NAMALWA (cell line): Measurements from ENCODE around the gene STIM1.
A peak's percentile ranks its signal among the peaks of the same experiment; 100 is the strongest.

Source experiments
- DNase-seq: peaks from one replicate; pipeline ENCODE4 v3.0.0-alpha.2; 2015; ENCODE audit warnings: low spot score

STIM1 gene

DNA sequence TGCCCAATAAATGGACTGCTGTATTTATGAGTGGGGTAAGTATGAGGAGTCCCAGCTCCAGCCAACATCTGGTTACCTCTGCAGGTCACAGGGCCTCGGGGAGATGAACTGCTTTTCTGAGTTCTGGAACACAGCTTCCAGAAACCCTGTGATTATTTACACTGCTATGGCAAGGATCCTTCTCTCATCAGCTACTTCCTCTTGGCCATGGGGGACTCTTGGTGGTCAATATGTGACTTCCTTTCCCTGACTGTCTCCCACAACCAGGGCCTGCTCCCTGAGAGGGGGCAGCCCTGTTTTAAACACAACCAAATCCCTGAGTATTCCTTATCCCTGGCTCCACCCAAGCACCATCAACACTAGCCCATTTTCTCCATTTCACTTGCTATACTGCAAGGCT is 24.7 kb upstream of the STIM1 start:
- DNase-seq, result no peak

DNA sequence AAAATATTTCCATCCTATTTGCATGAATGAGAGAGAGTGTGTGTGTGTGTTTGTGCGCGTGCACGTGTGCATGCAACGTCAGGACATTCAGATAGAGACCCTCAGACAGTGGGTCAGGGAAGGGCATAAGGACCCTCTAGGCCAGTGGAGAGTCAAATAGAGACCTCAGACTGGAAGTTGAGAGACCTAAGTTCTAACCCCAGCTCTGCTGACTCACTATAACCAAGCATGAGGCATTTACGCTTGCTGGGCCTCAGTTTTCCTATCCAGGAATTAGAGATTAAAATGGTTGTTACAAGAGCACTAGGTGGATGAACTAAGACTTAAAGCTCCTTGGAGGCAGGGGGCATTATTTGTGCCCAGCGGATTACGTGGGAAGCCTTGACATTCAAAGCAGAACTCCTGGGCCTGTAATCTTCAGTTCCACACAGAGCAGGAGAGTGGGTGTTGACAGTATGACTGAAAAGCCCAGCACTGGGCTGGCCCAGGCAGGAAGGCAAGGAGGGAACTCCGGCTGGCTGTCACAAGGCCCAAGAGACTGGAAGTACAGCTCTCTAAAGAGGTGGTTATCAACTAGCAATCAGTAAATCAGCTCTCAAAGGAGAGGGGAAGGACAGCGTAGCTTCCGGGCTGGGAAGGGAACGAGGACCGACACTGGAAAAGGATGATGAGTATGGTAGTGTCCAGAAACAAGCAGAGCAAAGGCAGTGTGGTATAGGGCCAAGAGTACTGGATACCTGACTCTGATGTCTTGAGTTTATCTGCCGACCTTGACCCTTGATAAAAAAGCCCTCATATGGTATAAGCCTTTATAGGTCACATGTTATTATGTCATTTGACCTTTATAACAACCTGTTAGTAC is 23.9 kb upstream of the STIM1 start:
- no peak for DNase-seq

DNA sequence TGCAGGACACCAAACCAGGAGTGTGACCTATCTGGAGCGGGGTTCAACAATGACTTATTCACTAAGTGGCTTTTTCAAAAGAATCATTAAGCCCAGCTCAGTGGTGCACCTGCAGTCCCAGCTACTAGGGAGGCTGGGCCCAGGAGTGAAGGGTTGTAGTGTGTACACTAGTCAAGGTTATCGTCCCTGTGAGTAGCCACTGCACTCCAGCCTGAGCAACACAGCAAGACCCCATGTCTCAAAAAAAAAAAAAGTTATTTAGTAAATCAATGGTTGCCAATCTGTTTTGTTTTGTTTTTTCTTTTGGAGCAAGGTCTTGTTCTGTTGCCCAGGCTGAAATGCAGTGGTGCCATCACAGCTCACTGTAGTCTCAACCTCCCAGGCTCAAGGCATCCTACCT is 22.6 kb upstream of the STIM1 start:
- no peak for DNase-seq

DNA sequence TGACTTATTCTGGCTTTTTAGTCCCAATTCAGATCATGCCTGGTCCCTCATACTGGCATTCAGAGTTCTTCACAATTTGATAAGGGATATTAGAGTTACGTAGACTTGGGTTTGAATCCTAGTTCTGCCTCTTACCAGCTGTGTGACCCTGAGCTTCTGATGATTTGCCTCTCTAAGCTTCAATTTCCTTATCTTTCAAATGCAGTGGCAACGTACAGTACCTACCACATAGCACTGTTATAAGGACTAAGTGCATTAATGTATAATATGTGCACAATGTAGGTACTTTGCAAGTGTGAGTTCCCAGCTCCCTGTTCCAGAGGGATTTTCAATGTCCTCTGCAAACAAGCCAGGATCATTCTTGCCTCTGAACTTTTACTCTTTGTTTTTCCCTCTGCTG is 22.0 kb upstream of the STIM1 start:
- no peak for DNase-seq

DNA sequence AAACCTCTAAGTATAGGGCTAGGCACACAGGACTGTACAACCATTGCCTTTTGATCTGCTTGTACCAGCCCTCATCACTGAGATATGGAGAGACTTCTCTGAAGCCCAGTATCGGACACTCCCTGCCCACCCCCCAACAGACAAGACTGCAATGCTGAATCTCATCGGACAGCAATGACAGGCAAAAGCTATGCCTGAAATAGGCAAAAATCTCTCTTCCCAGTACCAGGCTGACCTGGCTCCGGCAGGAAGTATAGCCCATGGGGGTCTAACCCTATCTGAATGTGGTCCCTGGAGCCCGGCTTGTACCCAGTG is 21.2 kb upstream of the STIM1 start:
- no peak for DNase-seq

DNA sequence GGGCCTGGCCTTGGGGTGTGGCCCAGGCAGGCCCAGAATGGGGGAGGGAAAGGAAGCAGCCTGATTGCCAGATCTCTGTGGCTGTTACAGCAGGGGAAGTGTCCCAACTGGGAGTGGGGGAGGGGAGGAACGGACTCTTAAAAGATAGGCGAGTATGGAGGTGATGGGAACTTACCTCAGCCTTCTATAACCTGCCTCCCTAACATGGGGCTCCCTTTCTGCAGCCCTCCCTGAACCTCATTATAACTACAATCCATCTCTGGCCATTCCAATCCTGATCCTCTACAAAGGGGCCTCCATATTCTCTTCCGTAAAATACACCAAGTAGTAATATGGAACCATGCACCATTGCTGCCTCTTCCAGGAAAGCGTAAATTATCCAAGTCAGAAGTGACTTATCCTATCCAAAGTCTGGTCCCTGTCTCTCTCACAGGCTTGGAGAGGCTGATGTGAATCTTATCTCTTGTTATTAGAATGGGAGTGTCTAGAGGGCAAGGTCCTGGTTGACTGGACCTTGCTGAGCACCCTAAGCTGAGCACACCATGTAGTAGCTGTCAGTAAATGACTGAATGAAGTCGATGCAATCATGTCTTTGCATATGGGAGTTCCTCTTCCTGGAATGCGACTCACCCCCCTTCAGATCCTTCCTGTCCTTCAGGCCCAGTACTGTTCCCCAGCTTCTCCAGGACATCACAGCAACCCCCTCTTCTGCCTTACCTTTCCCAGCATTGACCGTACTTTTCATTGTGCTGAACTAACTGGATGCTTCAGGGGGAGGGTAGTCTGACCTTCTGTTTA is 20.6 kb upstream of the STIM1 start:
- DNase-seq, result no peak

DNA sequence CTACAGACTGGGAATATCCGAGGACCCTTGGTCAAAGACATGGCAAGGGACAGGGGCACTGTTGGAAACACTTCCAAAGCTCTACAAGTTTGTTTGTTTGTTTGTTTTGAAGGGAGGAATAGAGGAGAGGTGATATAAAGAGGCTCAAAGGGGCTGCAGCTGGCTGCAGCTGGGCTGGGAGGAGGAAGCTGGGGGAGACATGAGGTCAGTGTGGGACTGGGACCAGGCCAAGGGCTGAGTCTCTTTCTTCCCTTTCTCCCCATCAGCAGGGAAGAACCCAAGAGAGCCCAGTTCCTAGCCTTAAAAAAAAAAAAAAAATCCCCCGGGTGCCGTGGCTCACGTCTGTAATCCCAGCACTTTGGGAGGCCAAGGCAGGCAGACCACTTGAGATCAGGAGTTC is 19.7 kb upstream of the STIM1 start:
- no peak for DNase-seq

DNA sequence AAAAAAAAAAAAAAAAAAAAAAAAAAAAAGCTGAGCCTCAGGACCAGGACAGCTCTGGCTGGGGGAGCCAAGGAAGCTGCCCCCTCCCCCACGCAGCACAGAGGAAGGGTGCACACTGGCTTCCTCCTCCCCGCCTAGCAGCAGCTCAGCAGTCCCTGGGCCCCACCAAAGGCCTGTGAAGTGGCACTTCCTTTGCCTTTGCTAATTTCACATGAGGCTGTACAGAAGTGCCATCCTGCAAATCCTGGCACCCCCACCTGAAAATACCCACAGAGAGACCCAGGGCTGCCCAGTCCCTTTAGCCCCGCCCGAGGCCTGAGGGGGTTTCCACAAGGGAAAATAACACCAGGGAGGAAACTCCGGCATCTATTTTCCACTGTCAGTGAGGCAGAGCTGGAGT is 18.6 kb upstream of the STIM1 start:
- no peak for DNase-seq

DNA sequence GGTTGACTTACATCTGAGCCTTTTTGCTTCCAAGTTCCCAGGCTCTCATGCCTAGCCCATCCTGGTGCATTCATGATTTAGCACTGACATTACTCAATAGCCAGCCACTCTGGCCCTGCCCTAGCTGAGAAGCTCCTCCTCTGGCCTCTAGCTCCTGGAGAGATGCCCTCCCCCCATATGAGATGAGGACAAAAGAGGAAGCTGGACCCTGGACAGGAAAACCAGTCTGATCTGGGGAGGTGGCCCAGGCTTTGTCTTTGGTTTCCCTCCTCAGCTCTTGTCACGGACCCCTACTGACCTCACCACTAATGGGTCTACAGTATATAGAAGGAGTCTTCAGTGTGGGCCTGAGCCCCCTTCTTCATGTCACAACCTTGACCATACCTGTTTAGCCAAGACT is 17.7 kb upstream of the STIM1 start:
- no peak for DNase-seq

DNA sequence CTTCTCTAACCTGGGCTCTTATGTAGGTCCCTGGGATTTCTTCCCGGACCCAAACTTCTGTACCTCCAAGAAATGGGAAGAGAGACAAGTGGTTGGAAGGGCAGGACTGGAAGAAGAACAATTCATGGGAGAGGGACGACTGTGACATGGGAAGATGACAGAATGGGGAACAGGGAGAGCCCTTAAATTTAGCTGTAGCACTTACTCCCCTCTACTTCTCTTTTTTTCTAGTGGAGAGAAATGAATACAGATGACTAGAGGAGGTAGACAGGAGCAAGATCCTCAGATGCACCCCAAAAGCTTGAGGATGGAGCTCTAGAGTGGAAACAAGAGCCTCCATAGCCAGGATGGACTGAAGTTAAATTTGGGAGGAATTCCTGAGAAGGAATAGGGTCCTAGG is 17.0 kb upstream of the STIM1 start:
- DNase-seq, result no peak

DNA sequence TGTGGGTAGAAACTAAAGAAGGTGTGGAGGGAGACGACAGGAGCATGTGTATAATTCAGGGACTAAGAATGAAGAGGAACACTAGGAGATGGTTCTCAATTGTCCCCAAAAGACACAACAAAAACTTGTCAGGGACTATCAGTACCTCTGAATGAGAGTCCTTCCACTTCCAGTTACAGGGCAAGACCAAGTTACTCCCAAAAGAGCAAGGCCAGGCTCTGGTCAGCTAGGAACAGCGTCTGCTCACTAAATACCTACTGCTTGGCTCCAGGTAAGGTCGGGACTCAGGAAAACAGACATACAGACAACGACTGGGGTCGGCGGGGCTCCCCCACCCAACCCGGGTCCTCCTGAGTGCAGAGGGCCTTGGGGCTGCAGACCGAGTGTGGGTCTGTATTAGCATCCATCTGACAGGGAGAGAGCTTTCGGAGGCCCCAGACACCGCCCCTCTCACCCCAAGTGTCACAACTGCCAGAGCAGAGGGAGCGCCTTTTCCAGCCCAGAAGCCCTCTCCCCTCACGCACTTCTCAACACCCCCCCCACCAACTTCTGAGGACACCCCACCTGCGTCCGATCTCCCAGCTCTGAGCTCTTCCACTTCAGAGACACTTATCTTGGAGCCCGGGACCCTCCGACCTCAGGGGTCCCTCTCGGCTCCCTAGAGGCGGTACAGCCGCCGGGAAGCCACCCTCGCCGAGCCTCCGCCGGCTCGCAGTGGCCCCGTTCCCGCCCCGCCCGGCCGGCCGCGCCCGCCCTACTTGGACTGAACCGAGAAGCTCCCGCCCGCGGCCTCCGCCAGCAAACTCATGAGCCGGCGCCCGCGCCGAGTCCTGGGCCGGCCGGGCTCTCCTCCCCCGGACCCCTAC is 15.2 kb upstream of the STIM1 start:
- peak; percentile 62 for DNase-seq

DNA sequence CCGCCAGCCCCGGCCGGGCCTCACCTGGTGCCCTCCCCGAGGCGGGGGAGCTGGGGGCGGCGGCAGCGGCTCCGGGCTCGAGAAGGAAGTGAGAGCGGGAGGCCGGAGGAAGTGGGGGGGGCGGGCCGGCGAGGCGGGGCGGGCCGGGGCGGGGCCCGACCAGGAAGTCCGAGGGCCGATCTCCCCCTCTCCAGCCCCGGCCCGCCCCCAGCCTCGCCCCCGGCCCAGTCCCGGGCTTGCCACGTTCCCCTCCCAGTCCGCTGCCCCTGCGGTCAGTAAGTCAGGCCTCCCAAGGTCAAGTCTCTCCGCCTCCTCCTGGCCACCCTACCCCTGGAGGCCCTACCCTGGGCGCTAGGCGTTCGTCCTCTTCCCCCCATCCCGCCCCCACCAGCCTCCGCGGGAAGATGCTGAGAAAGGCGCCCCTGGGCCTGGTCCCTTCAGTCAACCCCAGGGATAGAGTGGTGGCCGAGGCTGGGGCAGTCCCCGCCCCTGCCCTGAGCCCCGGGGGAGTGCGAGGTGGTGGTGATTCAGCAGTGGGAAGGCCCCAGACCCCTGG is 14.5 kb upstream of the STIM1 start, which contains the start of gene RHOG:
RHOG (minus strand) TSS at position 90 of the 556 bp plus-strand sequence. CDS start 12,821 bp downstream, outside the sequence.
- DNase-seq, result peak; percentile 75

DNA sequence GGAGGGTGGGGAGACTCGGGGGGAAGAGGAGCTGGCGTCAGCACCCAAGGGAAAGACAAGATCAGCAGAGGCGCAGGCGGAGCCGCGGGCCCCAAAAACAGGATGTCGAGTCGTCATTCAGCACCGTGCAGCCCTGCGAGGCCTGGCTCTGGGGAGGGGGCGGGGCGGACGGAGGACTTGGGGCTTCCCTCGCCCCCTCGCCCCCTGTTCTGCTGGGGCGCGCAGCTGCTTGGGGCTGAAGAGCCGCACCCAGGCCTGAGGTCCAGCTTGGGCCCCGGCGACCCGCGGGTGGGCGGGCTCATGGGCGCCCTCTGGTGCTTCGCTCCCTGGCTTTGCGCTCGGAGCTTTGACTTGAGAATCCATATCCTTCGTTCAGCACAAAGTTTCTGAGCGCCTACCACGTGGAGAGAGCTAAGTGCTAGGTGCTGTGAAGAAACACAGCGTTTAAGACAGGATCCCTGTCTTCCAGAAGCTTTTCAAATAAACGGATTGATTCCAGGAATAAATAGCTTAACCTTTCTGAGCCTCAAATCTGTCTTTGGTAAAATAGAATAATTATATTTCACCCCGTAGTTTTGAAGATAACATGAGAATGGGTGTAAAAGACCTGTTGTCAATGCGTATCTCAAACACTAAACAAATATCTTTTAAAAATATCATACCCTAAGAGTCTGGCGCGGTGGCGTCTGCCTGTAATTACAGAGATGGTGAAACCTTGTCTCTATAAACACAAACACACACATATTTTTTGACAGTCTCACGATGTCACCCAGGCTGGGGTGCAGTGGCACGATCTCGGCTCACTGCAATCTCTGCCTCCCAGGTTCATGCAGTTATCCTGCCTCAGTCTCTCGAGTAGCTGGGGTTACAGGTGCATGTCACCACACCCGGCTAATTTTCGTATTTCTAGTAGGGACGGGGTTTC is 13.8 kb upstream of the STIM1 start:
- peak; percentile 95 for DNase-seq

DNA sequence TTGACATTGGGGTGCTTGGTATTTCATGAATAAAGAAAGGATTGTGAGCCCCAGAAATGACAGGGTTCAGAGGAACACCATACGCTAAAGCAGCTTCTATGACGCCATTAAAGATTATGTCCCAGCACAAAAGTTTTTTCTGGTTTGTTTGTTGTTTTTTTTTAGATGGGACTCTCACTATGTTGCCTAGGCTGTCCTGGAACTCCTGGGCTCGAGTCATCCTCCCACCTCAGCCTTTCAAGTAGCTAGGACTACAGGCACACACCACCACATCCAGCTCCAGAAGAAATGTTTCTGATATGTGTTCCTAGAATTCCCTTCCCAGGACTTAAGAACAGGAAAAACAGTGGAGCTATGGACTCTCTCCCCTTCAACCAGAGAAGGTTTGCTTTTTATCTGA is 12.1 kb upstream of the STIM1 start:
- DNase-seq, result no peak

DNA sequence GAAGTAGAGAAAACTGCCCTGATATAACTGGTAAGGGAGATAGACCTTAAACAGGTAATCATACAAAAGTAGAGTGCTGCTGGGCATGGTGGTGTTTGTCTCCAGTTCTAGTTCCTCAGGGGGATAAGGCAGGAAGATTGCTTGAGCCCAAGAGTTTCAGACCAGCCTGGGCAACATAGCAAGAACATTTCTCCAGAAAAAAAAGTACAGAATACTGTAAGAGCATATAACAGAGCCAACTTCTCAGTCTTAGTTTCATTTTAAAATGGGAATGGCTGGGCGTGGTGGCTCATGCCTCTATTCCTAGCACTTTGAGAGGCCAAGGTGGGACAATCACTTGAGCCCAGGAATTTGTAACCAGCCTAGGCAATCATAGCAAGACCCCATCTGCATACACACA is 10.2 kb upstream of the STIM1 start:
- no peak for DNase-seq

DNA sequence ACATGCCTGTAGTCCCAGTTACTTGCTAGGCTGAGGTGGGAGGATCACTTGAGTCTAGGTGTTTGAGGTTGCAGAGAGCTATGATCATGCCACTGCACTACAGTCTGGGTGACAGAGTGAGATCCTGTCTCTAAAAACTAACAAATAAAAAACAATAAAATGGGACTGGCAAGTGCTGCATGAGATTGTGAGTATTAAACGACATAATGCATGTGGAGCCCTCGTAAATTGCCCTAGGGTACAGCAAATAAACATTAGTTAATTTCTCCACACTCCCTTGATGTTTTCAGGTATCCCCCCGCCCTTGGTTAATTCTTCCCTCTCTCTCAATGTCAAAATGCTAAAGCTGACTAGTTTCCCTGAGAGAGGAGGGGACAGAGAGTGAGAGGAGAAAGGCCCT is 9.8 kb upstream of the STIM1 start:
- no peak for DNase-seq

DNA sequence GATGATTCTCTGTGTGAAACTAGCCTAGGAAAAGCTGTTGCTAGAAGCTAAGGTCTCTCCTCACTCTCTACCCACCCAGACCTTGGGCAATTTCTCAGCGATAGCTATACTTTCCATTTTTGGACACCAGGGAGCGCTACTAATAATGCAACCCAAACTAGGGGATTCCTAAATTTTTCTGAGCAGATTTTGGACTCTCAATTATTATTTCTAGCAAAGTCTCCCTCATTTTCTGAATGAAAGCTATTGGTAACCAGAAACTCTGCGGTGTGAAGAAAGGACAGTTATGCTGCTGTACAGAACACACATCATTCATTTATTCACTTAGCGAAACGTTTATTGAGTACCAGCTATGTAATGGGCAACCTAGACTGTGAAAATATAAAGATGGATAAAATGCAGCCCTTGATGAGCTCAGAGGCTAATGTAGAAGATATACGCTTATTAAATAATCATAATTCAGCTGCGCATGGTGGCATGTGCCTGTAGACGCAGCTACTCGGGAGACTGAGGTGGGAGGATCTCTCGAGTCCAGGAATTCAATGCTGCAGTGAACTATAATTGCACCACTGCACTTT is 6.1 kb upstream of the STIM1 start:
- peak; percentile 84 for DNase-seq

DNA sequence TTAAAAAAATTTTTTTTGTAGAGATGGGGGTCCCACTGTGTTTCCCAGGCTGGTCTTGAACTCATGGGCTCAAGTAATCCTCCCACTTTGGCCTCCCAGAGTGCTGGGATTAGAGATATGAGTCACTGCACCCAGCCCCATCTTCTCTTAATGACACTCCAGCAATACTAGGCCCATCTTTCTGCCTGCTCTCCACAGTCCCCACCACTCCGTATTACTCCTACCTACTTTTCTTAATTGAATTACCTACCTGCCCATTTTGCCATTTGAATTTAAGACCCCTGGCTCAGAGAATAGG is 2.0 kb upstream of the STIM1 start:
- no peak for DNase-seq

DNA sequence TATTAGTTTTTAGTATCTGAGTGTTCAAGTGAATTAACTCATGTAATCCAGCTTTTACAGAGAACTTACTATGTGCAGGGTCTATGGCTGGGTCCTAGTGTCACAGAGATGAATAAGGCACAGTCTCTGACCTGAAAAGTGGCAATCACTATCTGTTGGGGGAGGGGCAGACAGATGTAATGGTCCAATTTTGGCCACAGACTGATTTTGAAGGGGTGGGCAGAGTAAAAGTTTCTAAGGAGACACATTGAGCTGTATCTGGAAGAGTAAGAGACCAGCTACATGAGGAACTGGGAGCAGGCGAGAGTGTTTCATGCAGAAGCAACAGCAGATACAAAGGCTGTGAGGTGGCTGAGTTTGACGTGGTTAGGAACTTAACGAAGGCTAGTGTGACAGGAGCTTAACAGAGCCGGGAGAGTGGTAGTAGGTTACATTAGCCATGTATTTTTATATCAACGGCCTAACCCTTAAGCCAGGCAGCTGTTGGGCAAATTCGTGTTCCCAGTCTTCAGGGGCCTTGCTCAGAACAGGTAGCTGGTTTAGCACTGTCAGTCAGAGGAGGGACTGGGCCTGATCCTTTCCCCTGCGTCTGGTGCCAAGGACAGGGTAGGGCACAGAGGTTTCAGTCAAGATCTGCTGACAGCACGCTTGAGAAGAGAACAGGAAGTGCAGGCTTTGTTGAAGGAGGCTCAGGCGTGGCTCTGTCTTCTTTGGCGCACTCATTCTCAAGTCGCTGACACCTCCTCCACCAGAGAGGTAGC is 1.4 kb upstream of the STIM1 start:
- DNase-seq, result peak; percentile 90

DNA sequence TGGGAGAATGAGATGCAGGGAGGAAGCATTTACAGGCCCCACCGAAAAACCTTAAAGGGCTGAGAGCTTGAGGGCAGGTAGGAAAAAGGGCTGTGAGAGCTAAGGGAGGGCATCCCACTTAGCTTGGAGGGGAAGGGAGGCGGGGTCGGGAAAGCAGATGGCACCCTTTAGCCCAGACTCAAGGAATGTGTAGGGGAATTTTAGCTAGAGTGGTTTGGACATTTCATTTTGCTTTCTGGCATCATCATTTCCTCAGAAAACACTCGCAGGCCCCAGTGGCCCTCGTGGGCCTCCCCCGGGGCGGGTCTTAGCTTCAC is 846 bp upstream of the STIM1 start:
- no peak for DNase-seq
